Naive thymus-derived CD4-positive, alpha-beta T cell (primary cell): Measurements from ENCODE around the gene KAZN. TPM values are rescaled to one million over a fixed set of nuclear protein-coding genes. Genes with fewer than 3 reads are reported as not detected.

Source experiments
- ATAC-seq: fragments of 150-1000 bp; cut with Tn5 transposase; 2 replicates; pipeline ENCODE4 v1.10.0; 2021; ENCODE audit warnings: mild to moderate bottlenecking, moderate library complexity
- CTCF ChIA-PET: fragments of 350-600 bp; sonication (Branson Sonifier 250); formaldehyde crosslinking; loops from one replicate; lab custom pipeline; 2021; ENCODE audit warnings: antibody characterized with exemption; lab: Charles Lee
- POLR2A ChIA-PET: fragments of 350-600 bp; sonication (Branson Sonifier 250); formaldehyde crosslinking; loops from one replicate; lab custom pipeline; 2021; ENCODE audit warnings: antibody characterized with exemption, inconsistent platforms; lab: Charles Lee
- DNase-seq, 9 donors: peaks; one replicate each; pipeline versions ENCODE4 v3.0.0 to v3.0.0-alpha.2; 2020 to 2022; ENCODE audit warnings: mixed read lengths in 1 of 9
- H3K27ac ChIP-seq: one replicate; pipeline ENCODE4 v1.7.0; 2013; ENCODE audit warnings: mild to moderate bottlenecking, low read depth, low read length, moderate library complexity
- H3K27me3 ChIP-seq, 2 donors: one replicate each; pipeline ENCODE4 v1.7.0; 2013; ENCODE audit warnings: low read length in 2 of 2, mild to moderate bottlenecking in 2 of 2, moderate library complexity in 2 of 2; ENCODE audit not compliant: control insufficient read depth in 2 of 2, insufficient read depth in 2 of 2
- H3K36me3 ChIP-seq, 3 experiments: 1 replicate in 2 of 3; 2 replicates in 1 of 3; pipeline ENCODE4 v1.7.0; 2013; ENCODE audit warnings: low read length in 3 of 3, mild to moderate bottlenecking in 3 of 3, moderate library complexity in 1 of 3; ENCODE audit not compliant: insufficient read depth in 3 of 3, control insufficient read depth in 2 of 3
- H3K4me1 ChIP-seq, 2 donors: one replicate each; pipeline ENCODE4 v1.7.0; 2013; ENCODE audit warnings: low read length in 2 of 2, mild to moderate bottlenecking in 2 of 2, moderate library complexity in 1 of 2; ENCODE audit not compliant: control insufficient read depth in 2 of 2, insufficient read depth in 2 of 2
- H3K4me3 ChIP-seq: 2 replicates; pipeline ENCODE4 v1.7.0; 2013; ENCODE audit warnings: mild to moderate bottlenecking, low read length
- H3K9me3 ChIP-seq, 3 experiments: 1 replicate in 2 of 3; 2 replicates in 1 of 3; pipeline ENCODE4 v1.7.0; 2013; ENCODE audit warnings: low read length in 3 of 3; ENCODE audit not compliant: control insufficient read depth in 2 of 3
- H3K27ac Mint-ChIP-seq, 9 donors: one replicate each; pipeline ENCODE4 v1.8.0; 2020 to 2022; ENCODE audit warnings: mixed read lengths in 9 of 9, mild to moderate bottlenecking in 8 of 9, moderate library complexity in 5 of 9, inconsistent platforms in 2 of 9
- H3K27me3 Mint-ChIP-seq, 5 donors: one replicate each; pipeline ENCODE4 v1.8.0; 2021 to 2022; ENCODE audit warnings: mixed read lengths in 5 of 5, mild to moderate bottlenecking in 1 of 5
- H3K36me3 Mint-ChIP-seq, 5 donors: one replicate each; pipeline ENCODE4 v1.8.0; 2020 to 2022; ENCODE audit warnings: mixed read lengths in 5 of 5, mild to moderate bottlenecking in 3 of 5, inconsistent platforms in 1 of 5
- H3K4me1 Mint-ChIP-seq, 7 donors: one replicate each; pipeline ENCODE4 v1.8.0; 2020 to 2022; ENCODE audit warnings: mixed read lengths in 7 of 7, mild to moderate bottlenecking in 3 of 7, inconsistent platforms in 1 of 7
- H3K4me3 Mint-ChIP-seq, 10 donors: one replicate each; pipeline ENCODE4 v1.8.0; 2020 to 2022; ENCODE audit warnings: mild to moderate bottlenecking in 10 of 10, mixed read lengths in 10 of 10, moderate library complexity in 6 of 10, inconsistent platforms in 2 of 10
- H3K9me3 Mint-ChIP-seq, 11 donors: one replicate each; pipeline ENCODE4 v1.8.0; 2020 to 2022; ENCODE audit warnings: mixed read lengths in 11 of 11, mild to moderate bottlenecking in 4 of 11, inconsistent platforms in 1 of 11, moderate library complexity in 1 of 11
- intact Hi-C, 2 donors: fragments of 100-400 bp; cut with micrococcal nuclease; formaldehyde crosslinking; loops; one replicate each; pipeline ENCODE4 v1.15.1; 2023
- polyA plus RNA-seq, 2 donors: library from polyadenylated mRNA; unstranded; fragments of 300-500 nt; fragmentation: Illumina TruSeq; gene quantifications; one replicate each; pipeline ENCODE4 v1.2.3, GENCODE V29; 2021
- total RNA-seq, 6 experiments: library from RNA in 5 of 6; stranded (reverse) in 5 of 6; gene quantifications; 1 replicate in 5 of 6; 2 replicates in 1 of 6; pipeline ENCODE4 v1.2.3 and lab custom pipeline; 2021 to 2026

KAZN gene
- total and polyA plus RNA-seq, 7 experiments from 2014 or later: 0.08 to 0.87 (median 0.30) TPM

DNA sequence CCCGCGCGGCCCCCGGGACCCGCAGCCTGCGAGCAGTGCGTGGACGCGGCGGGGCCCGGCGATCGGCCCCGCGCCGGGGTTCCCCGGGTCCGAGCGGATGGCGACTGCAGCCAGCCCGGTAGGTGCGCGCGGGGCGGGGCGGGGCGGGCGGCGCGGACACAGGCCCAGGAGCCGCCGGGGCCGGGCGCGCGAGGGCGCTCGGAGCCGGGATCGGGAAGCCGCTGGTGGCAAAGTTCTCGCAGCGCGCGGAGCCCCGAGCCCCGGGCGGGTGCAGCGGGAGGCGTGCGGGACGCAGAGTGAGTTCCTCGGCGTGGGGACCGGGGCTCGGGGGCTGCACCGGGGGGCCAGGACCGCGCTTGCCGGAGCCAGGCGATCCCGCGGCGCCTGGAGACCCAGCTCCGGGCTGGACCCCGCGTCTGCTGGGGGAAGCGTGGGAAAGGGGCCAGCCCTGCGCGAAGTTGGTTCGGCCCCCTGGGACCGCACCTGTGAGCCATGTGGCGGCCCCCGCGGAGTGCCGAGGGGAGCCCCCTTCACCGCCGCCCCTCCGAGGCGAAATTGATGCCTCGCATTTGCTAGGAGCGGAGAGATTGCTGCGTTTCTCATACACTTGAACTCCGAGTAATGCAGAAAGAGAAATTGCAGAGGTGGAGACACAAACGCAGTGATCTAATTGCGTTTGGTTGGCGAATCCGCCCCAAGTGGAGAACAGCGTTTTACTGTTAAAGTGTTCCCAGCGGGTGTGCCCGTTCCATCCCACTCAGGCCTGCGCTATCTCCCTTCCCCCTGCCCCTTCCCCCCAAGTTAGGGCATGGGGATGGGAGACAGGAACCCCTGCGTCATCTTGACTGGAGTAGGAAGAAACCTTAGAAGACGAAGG, 326.2 kb downstream of the KAZN start:
- intact Hi-C loops: loop anchor here in 1 of 2 donors (2.0 kb wide), 1 partner anchor 102 kb away; no protein-coding TSS in a partner anchor
- peaks cover 39 to 58% (median 49%) of the 10 kb centered on the region in 5 donors for H3K27me3 Mint-ChIP-seq
- peak in 2 of 9 donors; percentile 11 to 47 for DNase-seq
- peaks cover 3 to 15% (median 5%) of the 10 kb centered on the region in 7 donors for H3K4me1 Mint-ChIP-seq
- peak overlapping the region in 9 of 10 donors; percentile 52 to 75 (median 63) for H3K4me3 Mint-ChIP-seq
- Histone ChIP-seq H3K4me1 (peaks cover 0 to 5% of the 10 kb centered on the region in 2 donors), H3K36me3 (no peaks in the 10 kb centered on the region), H3K9me3 (no peaks in the 10 kb centered on the region), H3K4me3 (peak overlapping the region; percentile 16), H3K27me3 (peaks cover 0 to 8% of the 10 kb centered on the region in 2 donors), H3K27ac (no peak overlapping the region)
- peaks cover 0 to 2% (median 0%) of the 10 kb centered on the region in 11 donors for H3K9me3 Mint-ChIP-seq
- H3K36me3 Mint-ChIP-seq: no peaks in the 10 kb centered on the region
- ATAC-seq: no peak
- POLR2A ChIA-PET: no interaction called here
- no peak overlapping the region for H3K27ac Mint-ChIP-seq
- CTCF ChIA-PET: no interaction called here

DNA sequence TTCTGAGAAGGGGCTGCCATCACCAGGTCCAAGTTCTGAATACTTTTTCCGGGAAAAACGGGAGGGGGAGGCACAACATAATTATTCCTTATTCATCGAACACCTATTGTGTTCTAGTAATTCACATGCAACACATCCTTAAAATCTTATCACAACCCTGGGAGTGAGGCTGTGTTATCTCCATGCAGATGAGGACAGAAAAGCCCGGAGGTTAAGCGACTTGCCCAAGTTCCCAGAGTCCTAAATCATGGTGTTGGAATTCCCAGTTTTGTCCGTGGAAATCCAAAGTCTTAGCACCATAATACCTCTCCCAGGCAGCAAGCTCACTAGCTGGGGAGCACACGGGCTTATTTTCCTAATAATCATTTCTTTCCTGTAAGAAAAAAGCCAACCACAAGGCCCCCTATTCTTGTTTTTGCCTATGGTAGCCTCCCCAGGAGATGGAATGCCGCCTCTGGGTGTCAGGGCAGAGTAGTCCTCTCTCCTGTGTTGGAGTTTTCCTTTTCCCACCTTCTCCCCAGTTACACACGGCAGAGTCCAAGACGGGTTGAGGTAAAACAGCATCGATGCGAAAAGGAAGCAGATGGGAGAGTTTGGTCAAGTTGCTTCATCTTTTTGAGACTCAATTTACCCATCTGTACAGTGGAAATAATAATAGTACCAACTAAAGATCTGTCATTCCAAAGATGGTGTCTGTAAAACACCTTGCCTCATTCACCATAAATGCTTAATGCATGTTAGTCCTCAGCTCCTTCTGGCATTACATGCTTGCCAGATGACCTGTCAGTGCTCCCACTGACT, 327.1 kb downstream of the KAZN start:
- ChIA-PET CTCF (no interaction called here), POLR2A (no interaction called here)
- no peak overlapping the region for H3K27ac ChIP-seq
- no peaks in the 10 kb centered on the region for H3K36me3 Mint-ChIP-seq
- H3K9me3 Mint-ChIP-seq: peaks cover 0 to 2% (median 0%) of the 10 kb centered on the region in 11 donors
- no peak for DNase-seq
- peaks cover 0 to 5% of the 10 kb centered on the region in 2 donors for H3K4me1 ChIP-seq
- H3K4me3 Mint-ChIP-seq: peak overlapping the region; percentile 52 to 75 (median 62)
- H3K9me3 ChIP-seq: no peaks in the 10 kb centered on the region
- no peak overlapping the region for H3K27ac Mint-ChIP-seq
- peaks cover 0 to 8% of the 10 kb centered on the region in 2 donors for H3K27me3 ChIP-seq
- H3K4me1 Mint-ChIP-seq: peaks cover 3 to 15% (median 5%) of the 10 kb centered on the region in 7 donors
- no peak for ATAC-seq
- peaks cover 40 to 58% (median 49%) of the 10 kb centered on the region in 5 donors for H3K27me3 Mint-ChIP-seq
- H3K4me3 ChIP-seq: no peak overlapping the region
- intact Hi-C loops: loop anchor here in 1 of 2 donors (2.0 kb wide), 1 partner anchor 101 kb away; no protein-coding TSS in a partner anchor
- H3K36me3 ChIP-seq: no peaks in the 10 kb centered on the region

DNA sequence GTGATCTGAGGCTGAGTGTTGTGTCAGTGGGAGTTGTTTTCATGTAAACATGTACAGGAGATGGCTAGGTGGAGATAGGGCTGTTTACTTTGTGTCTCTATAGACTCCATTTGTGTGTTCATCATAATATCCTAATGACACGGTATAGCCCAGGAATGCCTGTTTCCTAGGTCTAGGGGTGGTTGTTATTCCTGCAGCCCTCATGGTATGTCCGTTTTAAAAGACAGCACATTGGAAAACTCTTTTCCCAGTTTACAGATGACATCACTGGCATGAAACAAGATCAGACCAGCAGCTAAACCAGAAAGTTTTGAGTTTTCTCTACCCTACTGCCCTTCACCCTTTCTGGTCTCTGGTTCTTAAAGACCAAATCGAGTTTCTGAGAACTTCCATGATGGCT, 327.7 kb downstream of the KAZN start:
- peaks cover 0 to 2% (median 0%) of the 10 kb centered on the region in 11 donors for H3K9me3 Mint-ChIP-seq
- CTCF ChIA-PET: no interaction called here
- DNase-seq (no peak), ATAC-seq (no peak)
- Histone ChIP-seq H3K4me1 (peaks cover 0 to 5% of the 10 kb centered on the region in 2 donors), H3K27ac (no peak overlapping the region), H3K9me3 (no peaks in the 10 kb centered on the region), H3K27me3 (peaks cover 0 to 8% of the 10 kb centered on the region in 2 donors), H3K4me3 (no peak overlapping the region), H3K36me3 (no peaks in the 10 kb centered on the region)
- H3K4me1 Mint-ChIP-seq: peaks cover 3 to 15% (median 5%) of the 10 kb centered on the region in 7 donors
- intact Hi-C loops: no loop called here
- H3K27me3 Mint-ChIP-seq: peaks cover 40 to 55% (median 49%) of the 10 kb centered on the region in 5 donors
- peak overlapping the region in 8 of 10 donors; percentile 9 to 75 (median 52) for H3K4me3 Mint-ChIP-seq
- H3K36me3 Mint-ChIP-seq: no peaks in the 10 kb centered on the region
- no peak overlapping the region for H3K27ac Mint-ChIP-seq
- POLR2A ChIA-PET: no interaction called here

DNA sequence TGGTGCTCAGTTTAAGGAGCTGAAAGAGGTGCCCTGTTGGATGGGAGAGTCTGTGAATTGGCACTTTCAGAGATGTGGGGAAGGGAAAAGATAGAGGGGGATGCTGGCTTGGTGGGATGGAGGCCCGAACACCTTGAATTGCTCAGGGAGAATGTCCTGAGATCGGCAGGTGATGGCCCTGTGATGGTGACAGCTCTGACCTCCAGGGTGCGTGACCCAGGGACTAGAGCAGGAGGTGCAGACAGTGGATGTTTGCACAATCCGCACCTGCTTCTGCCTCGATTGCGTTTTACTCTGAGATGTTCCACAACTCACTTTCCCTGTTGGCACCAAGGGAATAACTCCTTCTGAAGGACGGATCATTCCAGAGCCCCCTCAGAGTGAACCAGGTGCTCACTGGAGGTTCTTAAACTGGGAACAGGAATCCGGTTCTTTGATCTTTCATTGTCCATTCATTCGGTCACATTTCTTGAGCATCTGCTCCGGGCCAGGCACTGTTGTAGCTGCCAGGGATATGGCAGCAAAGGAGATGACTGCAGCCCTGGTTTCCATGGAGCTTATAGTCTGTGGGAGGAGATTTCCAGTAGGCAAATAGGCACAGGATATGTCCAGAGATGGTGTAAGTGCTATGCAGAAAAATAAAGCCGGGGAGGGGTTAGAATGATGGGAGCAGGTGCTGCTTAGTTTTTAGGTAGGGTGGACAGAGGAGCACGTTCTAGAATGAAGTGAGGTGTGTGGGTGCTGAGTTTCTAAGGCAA, 328.5 kb downstream of the KAZN start:
- Mint-ChIP-seq H3K27ac (no peak overlapping the region), H3K27me3 (peaks cover 40 to 55% (median 48%) of the 10 kb centered on the region in 5 donors), H3K4me3 (peak overlapping the region in 1 of 10 donors; percentile 54), H3K9me3 (peaks cover 0 to 1% (median 0%) of the 10 kb centered on the region in 11 donors), H3K36me3 (no peaks in the 10 kb centered on the region), H3K4me1 (peaks cover 2 to 15% (median 5%) of the 10 kb centered on the region in 7 donors)
- H3K27ac ChIP-seq: no peak overlapping the region
- peaks cover 0 to 5% of the 10 kb centered on the region in 2 donors for H3K4me1 ChIP-seq
- no peaks in the 10 kb centered on the region for H3K9me3 ChIP-seq
- no peaks in the 10 kb centered on the region for H3K36me3 ChIP-seq
- H3K27me3 ChIP-seq: peaks cover 0 to 8% of the 10 kb centered on the region in 2 donors
- no peak for ATAC-seq
- CTCF ChIA-PET: no interaction called here
- no peak overlapping the region for H3K4me3 ChIP-seq
- intact Hi-C loops: no loop called here
- no peak for DNase-seq
- POLR2A ChIA-PET: no interaction called here

DNA sequence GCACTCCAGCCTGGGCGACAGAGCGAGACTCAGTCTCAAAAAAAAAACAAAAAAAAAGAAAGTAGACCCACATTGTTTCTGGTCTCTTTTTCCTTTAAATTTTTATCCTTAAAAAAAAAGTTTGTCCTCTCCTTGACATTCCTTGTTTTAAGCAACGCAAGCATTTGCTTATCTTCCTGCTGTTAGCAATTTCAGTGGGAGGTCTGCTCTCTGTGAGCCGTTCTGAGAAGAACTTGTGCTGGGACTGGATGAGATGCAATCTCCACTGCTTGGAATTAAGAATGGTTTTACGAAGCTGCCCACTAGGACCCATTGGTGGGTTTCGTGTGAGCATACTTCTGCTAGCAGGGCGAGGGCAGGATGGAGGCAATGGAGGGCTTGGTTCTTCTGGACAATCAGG, 329.9 kb downstream of the KAZN start:
- ATAC-seq: no peak
- H3K4me1 ChIP-seq: peaks cover 0 to 5% of the 10 kb centered on the region in 2 donors
- H3K27me3 Mint-ChIP-seq: peaks cover 34 to 55% (median 36%) of the 10 kb centered on the region in 5 donors
- H3K36me3 Mint-ChIP-seq: no peaks in the 10 kb centered on the region
- no peak overlapping the region for H3K27ac Mint-ChIP-seq
- ChIA-PET POLR2A (no interaction called here), CTCF (no interaction called here)
- no peak overlapping the region for H3K4me3 Mint-ChIP-seq
- intact Hi-C loops: no loop called here
- H3K36me3 ChIP-seq: no peaks in the 10 kb centered on the region
- peaks cover 0 to 8% of the 10 kb centered on the region in 2 donors for H3K27me3 ChIP-seq
- peaks cover 0 to 1% (median 0%) of the 10 kb centered on the region in 11 donors for H3K9me3 Mint-ChIP-seq
- no peak overlapping the region for H3K27ac ChIP-seq
- peaks cover 0 to 13% (median 5%) of the 10 kb centered on the region in 7 donors for H3K4me1 Mint-ChIP-seq
- no peaks in the 10 kb centered on the region for H3K9me3 ChIP-seq
- no peak for DNase-seq
- no peak overlapping the region for H3K4me3 ChIP-seq
